Skin of body (tissue), 2 donors: ENCODE results near the gene DHX16. TPM values are rescaled to one million over a fixed set of nuclear protein-coding genes. Genes with fewer than 3 reads are reported as not detected.
"Not testable (repeated sequence)": the region's sequence is repeated elsewhere in the genome, so short reads cannot be mapped to it uniquely, and the experiment has no call there.

ENCODE experiments used
- DNase-seq: peaks from one replicate; lab custom pipeline; 2025; lab: John Stamatoyannopoulos, UW
- total RNA-seq: library from RNA; depleted of rRNA; stranded (reverse); fragments of >200 nt; gene quantifications from one replicate; pipeline ENCODE4 v1.2.3, GENCODE V29; 2014

DHX16 gene
- total RNA-seq: 17.9 TPM

- peak; percentile 95 for DNase-seq
These were observed at the start of gene DHX16 for GRCh38 chr6:30672445-30673253. TSS of gene DHX16 (minus strand) at chr6:30673006. CDS start at chr6:30672841, 165 bp downstream.

- DNase-seq: not testable (repeated sequence)
These were observed 49.1 kb upstream of the DHX16 start for GRCh38 chr6:30722025-30722279.

GRCh38 chr6:30721198-30722024, 48.6 kb upstream of the DHX16 start:
- peak; percentile 88 for DNase-seq

- peak; percentile 58 for DNase-seq
These were observed 48.0 kb upstream of the DHX16 start for GRCh38 chr6:30720738-30721197.

GRCh38 chr6:30719791-30720737, 47.3 kb upstream of the DHX16 start, which contains the start of gene TUBB:
TSS of gene TUBB (plus strand) at chr6:30720352. CDS start at chr6:30720507, 155 bp downstream.
- peak; percentile 99 for DNase-seq

GRCh38 chr6:30719356-30719755, 46.5 kb upstream of the DHX16 start:
- peak; percentile 43 for DNase-seq

- not testable (repeated sequence) for DNase-seq
These were observed 45.3 kb upstream of the DHX16 start for GRCh38 chr6:30717845-30718720.

GRCh38 chr6:30717129-30717844, 44.5 kb upstream of the DHX16 start, which contains the start of gene MDC1:
TSS of gene MDC1 (minus strand) at chr6:30717281. CDS start at chr6:30715175, 2,106 bp downstream.
- peak; percentile 99 for DNase-seq

- DNase-seq: no peak
These were observed 44.0 kb upstream of the DHX16 start for GRCh38 chr6:30716879-30717128.

GRCh38 chr6:30714263-30714662, 41.5 kb upstream of the DHX16 start:
- no peak for DNase-seq

- no peak for DNase-seq
These were observed 39.7 kb upstream of the DHX16 start for GRCh38 chr6:30712441-30712945.

- DNase-seq: no peak
These were observed 39.1 kb upstream of the DHX16 start for GRCh38 chr6:30711758-30712380.

- DNase-seq: no peak
These were observed 36.5 kb upstream of the DHX16 start for GRCh38 chr6:30709101-30709868.

- DNase-seq: no peak
These were observed 34.6 kb upstream of the DHX16 start for GRCh38 chr6:30707281-30707850.

GRCh38 chr6:30705620-30706019, 32.8 kb upstream of the DHX16 start:
- DNase-seq: no peak

- no peak for DNase-seq
These were observed 31.0 kb upstream of the DHX16 start for GRCh38 chr6:30703821-30704220.

- no peak for DNase-seq
These were observed 30.2 kb upstream of the DHX16 start for GRCh38 chr6:30703011-30703410.

GRCh38 chr6:30700340-30700739, 27.5 kb upstream of the DHX16 start:
- no peak for DNase-seq
